Activated T-cell treated with anti-CD3 and anti-CD28 coated beads for 48 hours (primary cell): ENCODE measurements around the gene TNFSF13.

Experiments used
- DNase-seq: peaks from one replicate; pipeline ENCODE4 v3.0.0-alpha.2; 2020; ENCODE audit warnings: low read depth

Gene TNFSF13

GRCh38 chr17:7552621-7553051 is 5.9 kb upstream of the TNFSF13 start:
- no peak for DNase-seq

- DNase-seq, result no peak
Observed at GRCh38 chr17:7553356-7553755, 5.2 kb upstream of the TNFSF13 start.

- no peak for DNase-seq
Observed at GRCh38 chr17:7555320-7555948, 3.1 kb upstream of the TNFSF13 start.

- no peak for DNase-seq
Observed at GRCh38 chr17:7556627-7557026, 1.9 kb upstream of the TNFSF13 start.

GRCh38 chr17:7557147-7557764 is 1.3 kb upstream of the TNFSF13 start:
- DNase-seq, result no peak

- DNase-seq, result no peak
Observed at GRCh38 chr17:7557775-7558543, 591 bp upstream of the TNFSF13 start.

GRCh38 chr17:7559320-7560171 is 996 bp downstream of the TNFSF13 start:
- DNase-seq, result no peak

GRCh38 chr17:7560172-7561027 is 1.9 kb downstream of the TNFSF13 start:
- peak; percentile 63 for DNase-seq

GRCh38 chr17:7561028-7561575 is 2.6 kb downstream of the TNFSF13 start:
- DNase-seq, result peak; percentile 84

- peak; percentile 94 for DNase-seq
Observed at GRCh38 chr17:7561589-7562207, 3.1 kb downstream of the TNFSF13 start, which contains the start of gene SENP3. Gene SENP3 (plus strand): TSS chr17:7561919. CDS start chr17:7563077, 1,158 bp downstream.

- DNase-seq, result no peak
Observed at GRCh38 chr17:7562208-7562605, 3.7 kb downstream of the TNFSF13 start.

- no peak for DNase-seq
Observed at GRCh38 chr17:7563115-7563869, 4.7 kb downstream of the TNFSF13 start.

GRCh38 chr17:7569571-7569970 is 11.0 kb downstream of the TNFSF13 start:
- no peak for DNase-seq

GRCh38 chr17:7570351-7570750 is 11.8 kb downstream of the TNFSF13 start:
- DNase-seq, result no peak

GRCh38 chr17:7572338-7572587 is 13.7 kb downstream of the TNFSF13 start:
- no peak for DNase-seq

GRCh38 chr17:7572588-7573323 is 14.2 kb downstream of the TNFSF13 start:
- peak; percentile 100 for DNase-seq

- DNase-seq, result peak; percentile 82
Observed at GRCh38 chr17:7573324-7574080, 15.0 kb downstream of the TNFSF13 start.

GRCh38 chr17:7574176-7574953 is 15.8 kb downstream of the TNFSF13 start:
- no peak for DNase-seq
